HG03066 (cell line): ENCODE measurements around the gene DISP1.

ENCODE experiments used
- ATAC-seq: cut with Tn5 transposase; IDR thresholded peaks from one replicate; pipeline ENCODE4 v1.9.1; 2021; ENCODE audit warnings: low read depth; ENCODE audit not compliant: unreplicated experiment

Gene DISP1

GRCh38 chr1:222814536-222815439 is at the start of gene DISP1:
DISP1 (plus strand) TSS chr1:222815039; CDS start chr1:222942824, 127,785 bp downstream.
- ATAC-seq, result peak; percentile 83

- ATAC-seq, result no peak
These were observed 47.7 kb upstream of the DISP1 start for GRCh38 chr1:222767152-222767571.

GRCh38 chr1:222768592-222768991 is 46.2 kb upstream of the DISP1 start:
- no peak for ATAC-seq

- no peak for ATAC-seq
These were observed 45.7 kb upstream of the DISP1 start for GRCh38 chr1:222769181-222769580.

GRCh38 chr1:222769971-222770620 is 44.7 kb upstream of the DISP1 start:
- ATAC-seq, result no peak

- peak; percentile 93 for ATAC-seq
These were observed 41.9 kb upstream of the DISP1 start for GRCh38 chr1:222772996-222773379.

- no peak for ATAC-seq
These were observed 37.4 kb upstream of the DISP1 start for GRCh38 chr1:222777463-222777862.

GRCh38 chr1:222777977-222778376 is 36.9 kb upstream of the DISP1 start:
- ATAC-seq, result no peak

GRCh38 chr1:222781251-222781650 is 33.6 kb upstream of the DISP1 start:
- ATAC-seq, result peak; percentile 70

GRCh38 chr1:222783051-222783450 is 31.8 kb upstream of the DISP1 start:
- ATAC-seq, result no peak

GRCh38 chr1:222784371-222784770 is 30.5 kb upstream of the DISP1 start:
- no peak for ATAC-seq

GRCh38 chr1:222784916-222785315 is 29.9 kb upstream of the DISP1 start:
- ATAC-seq, result no peak

GRCh38 chr1:222785529-222785928 is 29.3 kb upstream of the DISP1 start:
- ATAC-seq, result no peak

- no peak for ATAC-seq
These were observed 28.7 kb upstream of the DISP1 start for GRCh38 chr1:222786121-222786520.

- ATAC-seq, result no peak
These were observed 27.1 kb upstream of the DISP1 start for GRCh38 chr1:222787729-222788128.

GRCh38 chr1:222788402-222789156 is 26.3 kb upstream of the DISP1 start:
- peak; percentile 73 for ATAC-seq

GRCh38 chr1:222790115-222790514 is 24.7 kb upstream of the DISP1 start:
- no peak for ATAC-seq

GRCh38 chr1:222790520-222790919 is 24.3 kb upstream of the DISP1 start:
- ATAC-seq, result no peak

GRCh38 chr1:222791006-222791710 is 23.7 kb upstream of the DISP1 start:
- ATAC-seq, result no peak

GRCh38 chr1:222792744-222793143 is 22.1 kb upstream of the DISP1 start:
- no peak for ATAC-seq
